AG04449 (cell line): ENCODE measurements around the gene NPHP4.
"Not testable (repeated sequence)": the region's sequence is repeated elsewhere in the genome, so short reads cannot be mapped to it uniquely, and the experiment has no call there.

Experiments used
- CTCF ChIA-PET: fragments of 350-600 bp; formaldehyde crosslinking; extraction: SDS; loops from one replicate; lab custom pipeline; 2021; ENCODE audit warnings: antibody characterized with exemption; lab: Yijun Ruan, JAX
- POLR2A ChIA-PET: fragments of 400-600, 350-600 bp; formaldehyde crosslinking; extraction: SDS; loops from one replicate; lab custom pipeline; 2020; ENCODE audit warnings: antibody characterized with exemption, inconsistent platforms; lab: Yijun Ruan, JAX
- DNase-seq: peaks from one replicate; pipeline ENCODE4 v3.0.0-alpha.2; 2010; ENCODE audit warnings: low read depth, low spot score
- H3K4me3 ChIP-seq: 2 replicates; pipeline ENCODE4 v1.5.1; 2011; ENCODE audit warnings: low read depth, mild to moderate bottlenecking, control low read depth, low read length
- CTCF ChIP-seq: IDR thresholded peaks from one replicate; pipeline ENCODE4 v1.5.1; 2011; ENCODE audit warnings: mild to moderate bottlenecking, moderate library complexity, low read length, control low read depth, inconsistent platforms; ENCODE audit not compliant: insufficient read depth; ENCODE audit errors: missing control alignments

The NPHP4 gene

GRCh38 chr1:5895446-5896406, 96.5 kb downstream of the NPHP4 start:
- no peak for DNase-seq
- H3K4me3 ChIP-seq = no peak overlapping the region
- ChIA-PET POLR2A (no interaction called here), CTCF (interaction anchor here (1.1 kb wide), 1 partner anchor 20 kb away, joined by 3 read pairs; no protein-coding TSS in a partner anchor)
- no peak for TF ChIP-seq CTCF

- DNase-seq, POLR2A ChIA-PET, H3K4me3 ChIP-seq: not testable (repeated sequence)
- CTCF ChIA-PET = interaction anchor here (1.2 to 1.6 kb wide), 3 partner anchors 9 to 21 kb away, joined by 3 read pairs; no protein-coding TSS in a partner anchor
Measured at GRCh38 chr1:5893699-5894278, 98.4 kb downstream of the NPHP4 start.

GRCh38 chr1:5892329-5892728, 99.9 kb downstream of the NPHP4 start:
- POLR2A ChIA-PET = no interaction called here
- no peak for DNase-seq
- CTCF ChIA-PET = interaction anchor here (1.1 to 1.4 kb wide), 4 partner anchors 14 to 24 kb away, joined by 3 to 5 read pairs (median 4); no protein-coding TSS in a partner anchor
- no peak for TF ChIP-seq CTCF
- no peak overlapping the region for H3K4me3 ChIP-seq

DNA sequence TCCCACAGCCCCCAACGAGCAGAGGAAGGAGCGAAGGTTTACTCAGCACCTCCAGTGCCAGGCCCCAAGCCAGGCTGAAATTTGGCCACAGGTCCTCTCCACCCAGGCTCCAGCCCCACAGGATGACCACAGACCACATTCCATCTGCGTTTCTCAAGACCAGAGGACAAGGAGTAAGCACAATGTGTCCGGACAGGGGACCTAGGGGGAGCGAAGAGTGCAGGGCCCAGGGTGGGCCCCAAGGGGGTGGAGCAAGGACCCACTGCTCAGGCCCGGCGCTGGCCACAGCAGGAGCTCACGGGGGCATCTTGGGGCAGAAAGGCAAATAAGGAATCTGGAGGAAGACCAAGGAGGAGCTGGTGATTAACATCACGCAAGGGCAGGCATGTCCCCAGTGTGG, 100.5 kb downstream of the NPHP4 start:
- DNase-seq = no peak
- no peak for TF ChIP-seq CTCF
- H3K4me3 ChIP-seq = no peak overlapping the region
- ChIA-PET CTCF (interaction anchor here (1.2 to 1.4 kb wide), 3 partner anchors 13 to 23 kb away, joined by 3 to 5 read pairs (median 4); no protein-coding TSS in a partner anchor), POLR2A (no interaction called here)

DNA sequence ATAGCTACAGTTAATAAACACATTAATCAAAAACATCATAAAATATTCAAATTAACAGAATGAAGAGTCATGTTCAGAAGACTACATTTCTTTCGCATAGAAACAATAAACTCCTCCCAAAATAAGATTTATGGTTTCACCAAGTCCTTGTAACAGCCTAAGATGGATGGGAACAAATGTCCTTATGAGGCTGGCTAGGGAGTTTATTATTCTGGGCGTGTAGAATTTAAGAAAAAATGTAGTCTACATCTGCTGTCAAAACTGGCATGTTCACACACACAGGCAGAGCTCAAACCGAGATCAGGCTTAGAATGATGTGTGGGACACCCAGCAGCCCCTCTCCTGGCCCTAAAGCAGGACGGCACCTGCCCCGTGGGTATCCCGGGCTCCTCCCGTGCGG, 101.1 kb downstream of the NPHP4 start:
- TF ChIP-seq CTCF = no peak
- no peak for DNase-seq
- CTCF ChIA-PET = no interaction called here

DNA sequence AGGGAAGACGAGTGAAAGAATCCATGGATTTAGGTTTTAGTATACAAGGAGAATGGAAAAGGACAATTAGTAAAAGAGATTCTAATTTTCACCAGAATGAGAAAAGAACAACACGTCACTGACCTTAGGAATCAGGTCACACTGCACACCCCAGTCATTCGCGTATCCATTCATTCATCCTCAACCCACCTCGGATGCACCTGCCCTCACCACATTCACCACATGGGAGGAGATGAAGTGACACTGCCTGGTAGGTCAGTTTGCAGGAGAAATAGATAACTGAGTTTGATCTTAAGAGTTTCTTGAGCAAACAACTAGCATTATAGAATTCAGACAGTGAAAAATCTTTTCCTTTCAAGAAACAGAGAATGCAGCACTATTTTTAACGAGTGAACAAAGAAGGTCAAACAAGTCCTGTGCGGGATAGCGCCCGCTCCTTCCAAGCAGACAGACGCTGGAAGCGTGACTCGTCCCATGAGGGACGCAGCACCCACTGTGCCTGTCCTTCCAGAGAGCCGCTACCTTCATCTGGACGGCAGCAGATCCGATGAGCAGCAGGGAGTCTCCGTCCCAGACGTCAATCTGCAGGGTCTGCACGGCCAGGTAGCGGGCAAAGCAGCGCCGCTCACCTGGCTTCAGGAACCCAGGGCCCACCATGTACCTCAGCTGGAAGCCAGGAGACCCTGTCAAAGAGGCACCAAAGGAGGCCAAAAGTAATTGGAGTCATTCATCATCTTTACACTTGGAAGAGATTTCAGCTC, 101.7 kb downstream of the NPHP4 start:
- no peak for DNase-seq
- no peak overlapping the region for H3K4me3 ChIP-seq
- TF ChIP-seq CTCF = no peak
- POLR2A ChIA-PET = no interaction called here
- CTCF ChIA-PET = no interaction called here

More for the DNA sequence above, 101.1 kb downstream of the NPHP4 start:
- POLR2A ChIA-PET = no interaction called here
- no peak overlapping the region for H3K4me3 ChIP-seq
